ENCODE results near the gene SHANK2. TPM values are rescaled to one million over a fixed set of nuclear protein-coding genes. Genes with fewer than 3 reads are reported as not detected.

The SHANK2 gene
- total RNA-seq, 1 experiment from 2014 or later = 23.8 TPM

DNA sequence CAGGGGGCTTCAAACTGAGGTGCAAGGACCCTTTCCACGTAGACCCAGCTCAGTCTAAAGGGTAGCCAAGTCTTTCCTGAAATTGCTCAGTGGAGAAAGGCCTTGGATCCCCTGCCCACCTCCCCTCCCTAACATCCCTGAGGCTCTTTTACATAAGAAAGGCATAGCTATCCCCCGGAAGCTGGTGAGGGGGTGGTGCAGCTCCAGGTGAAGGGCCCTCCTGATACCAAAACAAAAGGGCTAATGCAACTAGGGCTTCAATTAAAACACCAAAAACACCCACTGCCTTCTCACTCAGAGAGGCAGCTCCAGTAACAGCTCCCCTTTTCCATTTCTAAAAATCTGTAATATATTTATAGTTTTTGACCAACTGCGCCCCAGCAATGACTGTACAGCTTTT is 5.8 kb downstream of the SHANK2 start:
- H2AK5ac ChIP-seq (ENCODE audit: insufficient read length, low read length) = no peak overlapping the region
- H2BK5ac ChIP-seq (ENCODE audit: insufficient read length, low read length) = peak overlapping the region; percentile 10
- no peak overlapping the region for H4K91ac ChIP-seq (ENCODE audit: insufficient read length, low read depth, low read length)
- H3K79me1 ChIP-seq (ENCODE audit: insufficient read depth, low read depth, low read length, poor library complexity, severe bottlenecking) = peaks cover 9% of the 10 kb centered on the region
- peaks cover 75 to 80% of the 10 kb centered on the region in 2 experiments for H3K4me1 Mint-ChIP-seq
- no peak overlapping the region for H4K8ac ChIP-seq (replicated peaks; ENCODE audit: insufficient read length, low read depth, low read length)
- H3K4me3 Mint-ChIP-seq = peak overlapping the region; percentile 56 to 69
- no peak overlapping the region for H4K5ac ChIP-seq (ENCODE audit: insufficient read length, low read depth, low read length)
- no peak overlapping the region for H2BK20ac ChIP-seq (ENCODE audit: low read depth, low read length, poor library complexity, severe bottlenecking)
- H3K27me3 Mint-ChIP-seq (ENCODE audit: low read depth) = peaks cover 13% of the 10 kb centered on the region
- peak overlapping the region; percentile 23 for H3K9ac ChIP-seq (ENCODE audit: extremely low read depth, insufficient read length, low read length)
- peaks cover 3 to 13% (median 9%) of the 10 kb centered on the region in 3 experiments; a peak in 6 of 7 replicates for H3K36me3 Mint-ChIP-seq (ENCODE audit: insufficient read depth in 1 of 3, low read depth in 3 of 3)
- H2AFZ ChIP-seq (ENCODE audit: low read length) = no peak overlapping the region
- H3K18ac ChIP-seq (ENCODE audit: insufficient read length, low read depth, low read length) = peak overlapping the region; percentile 3
- no peaks in the 10 kb centered on the region for H3K9me3 Mint-ChIP-seq
- no peaks in the 10 kb centered on the region for H3K27me3 ChIP-seq (ENCODE audit: insufficient read depth, low read length)
- H4K20me1 ChIP-seq (ENCODE audit: control insufficient read depth, insufficient read depth, insufficient read length) = no peaks in the 10 kb centered on the region
- peak overlapping the region; percentile 98 to 100 (median 98) for H3K27ac Mint-ChIP-seq
- no peak overlapping the region for H3T11ph ChIP-seq (ENCODE audit: low read length)
- peaks cover 27% of the 10 kb centered on the region; the same call in 1 of the 2 replicates for H3K79me2 ChIP-seq (ENCODE audit: insufficient read depth, low read length)
- WGBS (ENCODE audit: extremely low coverage, insufficient read length, low lambda C conversion rate) = no CpG with 5 or more reads among the region's 3 CpGs
- no peak overlapping the region for H3K56ac ChIP-seq (ENCODE audit: insufficient read length, low read depth, low read length)
- no peak overlapping the region for H3K23ac ChIP-seq (ENCODE audit: insufficient read length, low read depth, low read length)
- H2BK12ac ChIP-seq (ENCODE audit: insufficient read length, low read depth, low read length) = no peak overlapping the region
- peak overlapping the region; percentile 86 for H3K27ac ChIP-seq (ENCODE audit: insufficient read length, low read depth, low read length)
- TF ChIP-seq, protein P1, sequence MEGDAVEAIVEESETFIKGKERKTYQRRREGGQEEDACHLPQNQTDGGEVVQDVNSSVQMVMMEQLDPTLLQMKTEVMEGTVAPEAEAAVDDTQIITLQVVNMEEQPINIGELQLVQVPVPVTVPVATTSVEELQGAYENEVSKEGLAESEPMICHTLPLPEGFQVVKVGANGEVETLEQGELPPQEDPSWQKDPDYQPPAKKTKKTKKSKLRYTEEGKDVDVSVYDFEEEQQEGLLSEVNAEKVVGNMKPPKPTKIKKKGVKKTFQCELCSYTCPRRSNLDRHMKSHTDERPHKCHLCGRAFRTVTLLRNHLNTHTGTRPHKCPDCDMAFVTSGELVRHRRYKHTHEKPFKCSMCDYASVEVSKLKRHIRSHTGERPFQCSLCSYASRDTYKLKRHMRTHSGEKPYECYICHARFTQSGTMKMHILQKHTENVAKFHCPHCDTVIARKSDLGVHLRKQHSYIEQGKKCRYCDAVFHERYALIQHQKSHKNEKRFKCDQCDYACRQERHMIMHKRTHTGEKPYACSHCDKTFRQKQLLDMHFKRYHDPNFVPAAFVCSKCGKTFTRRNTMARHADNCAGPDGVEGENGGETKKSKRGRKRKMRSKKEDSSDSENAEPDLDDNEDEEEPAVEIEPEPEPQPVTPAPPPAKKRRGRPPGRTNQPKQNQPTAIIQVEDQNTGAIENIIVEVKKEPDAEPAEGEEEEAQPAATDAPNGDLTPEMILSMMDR (conservative IDR thresholded peaks at IDR 0.05) = no peak
- peak; percentile 91 for DNase-seq
- peaks cover 22% of the 10 kb centered on the region for H3K4me1 ChIP-seq (ENCODE audit: insufficient read depth, low read length)
- H3K9me3 ChIP-seq (ENCODE audit: control insufficient read depth, low read depth, low read length) = no peaks in the 10 kb centered on the region
- H2BK120ac ChIP-seq (ENCODE audit: low read depth, low read length, poor library complexity, severe bottlenecking) = no peak overlapping the region
- H3K4me2 ChIP-seq (ENCODE audit: insufficient read depth, insufficient read length, low read length) = peak overlapping the region; percentile 48
- H3K4ac ChIP-seq (ENCODE audit: low read depth, low read length) = no peak overlapping the region
- H3K14ac ChIP-seq (ENCODE audit: insufficient read depth, low read length) = peak overlapping the region; percentile 68; the same call in 1 of the 2 replicates
- peaks cover 15% of the 10 kb centered on the region for H3K23me2 ChIP-seq (ENCODE audit: insufficient read length, low read depth, low read length, poor library complexity, severe bottlenecking)
- H2BK15ac ChIP-seq (ENCODE audit: low read depth, low read length) = no peak overlapping the region

Data from H9 (cell line).